Measurements from ENCODE around the gene OPN4.

GRCh38 chr10:86670876-86671275, 16.5 kb downstream of the OPN4 start:
- TF ChIP-seq CTCF (conservative IDR thresholded peaks at IDR 0.05; ENCODE audit: low read depth, low read length) = no peak
- no peak for TF ChIP-seq EZH2 (IDR thresholded peaks at IDR 0.05; ENCODE audit: borderline replicate concordance, low read depth, low read length, poor library complexity, severe bottlenecking)

Data from A673 (cell line).